CD4-positive, alpha-beta T cell treated with Interleukin-10 for 1 hour (primary cell): ENCODE measurements around the gene TYW1B.
"Not testable (repeated sequence)": the region's sequence is repeated elsewhere in the genome, so short reads cannot be mapped to it uniquely, and the experiment has no call there.

ENCODE experiments used
- DNase-seq: peaks from one replicate; pipeline ENCODE4 v3.0.0-alpha.2; 2020

TYW1B gene

GRCh38 chr7:72808511-72808910, 19.5 kb downstream of the TYW1B start:
- DNase-seq = not testable (repeated sequence)

- DNase-seq = not testable (repeated sequence)
Measured at GRCh38 chr7:72806851-72807250, 21.1 kb downstream of the TYW1B start.

GRCh38 chr7:72805526-72806494, 22.2 kb downstream of the TYW1B start:
- no peak for DNase-seq

GRCh38 chr7:72803778-72804177, 24.2 kb downstream of the TYW1B start:
- DNase-seq = not testable (repeated sequence)

GRCh38 chr7:72801564-72801963, 26.4 kb downstream of the TYW1B start:
- not testable (repeated sequence) for DNase-seq

- DNase-seq = not testable (repeated sequence)
Measured at GRCh38 chr7:72795401-72795800, 32.6 kb downstream of the TYW1B start.

- DNase-seq = no peak
Measured at GRCh38 chr7:72793791-72794190, 34.2 kb downstream of the TYW1B start.

GRCh38 chr7:72790698-72791060, 37.3 kb downstream of the TYW1B start:
- not testable (repeated sequence) for DNase-seq

- DNase-seq = not testable (repeated sequence)
Measured at GRCh38 chr7:72790048-72790697, 37.8 kb downstream of the TYW1B start.

- DNase-seq = no peak
Measured at GRCh38 chr7:72785166-72785955, 42.6 kb downstream of the TYW1B start.

GRCh38 chr7:72783601-72784370, 44.2 kb downstream of the TYW1B start:
- DNase-seq = not testable (repeated sequence)

GRCh38 chr7:72781631-72782030, 46.4 kb downstream of the TYW1B start:
- DNase-seq = no peak

- DNase-seq = no peak
Measured at GRCh38 chr7:72781161-72781560, 46.8 kb downstream of the TYW1B start.

GRCh38 chr7:72780289-72780894, 47.6 kb downstream of the TYW1B start:
- not testable (repeated sequence) for DNase-seq

- DNase-seq = not testable (repeated sequence)
Measured at GRCh38 chr7:72777167-72777566, 50.8 kb downstream of the TYW1B start.

GRCh38 chr7:72772627-72773026, 55.4 kb downstream of the TYW1B start:
- not testable (repeated sequence) for DNase-seq

- DNase-seq = not testable (repeated sequence)
Measured at GRCh38 chr7:72766994-72767393, 61.0 kb downstream of the TYW1B start.

- no peak for DNase-seq
Measured at GRCh38 chr7:72760602-72761001, 67.4 kb downstream of the TYW1B start.

GRCh38 chr7:72754312-72754711, 73.7 kb downstream of the TYW1B start:
- DNase-seq = no peak

GRCh38 chr7:72753781-72754180, 74.2 kb downstream of the TYW1B start:
- no peak for DNase-seq

GRCh38 chr7:72753229-72753628, 74.8 kb downstream of the TYW1B start:
- not testable (repeated sequence) for DNase-seq

- no peak for DNase-seq
Measured at GRCh38 chr7:72751978-72752377, 76.0 kb downstream of the TYW1B start.
